Measurements from ENCODE around the gene SHC1. TPM values are rescaled to one million over a fixed set of nuclear protein-coding genes. Genes with fewer than 3 reads are reported as not detected.

SHC1 gene
- total RNA-seq, 1 experiment from 2014 or later, result 199 TPM

DNA sequence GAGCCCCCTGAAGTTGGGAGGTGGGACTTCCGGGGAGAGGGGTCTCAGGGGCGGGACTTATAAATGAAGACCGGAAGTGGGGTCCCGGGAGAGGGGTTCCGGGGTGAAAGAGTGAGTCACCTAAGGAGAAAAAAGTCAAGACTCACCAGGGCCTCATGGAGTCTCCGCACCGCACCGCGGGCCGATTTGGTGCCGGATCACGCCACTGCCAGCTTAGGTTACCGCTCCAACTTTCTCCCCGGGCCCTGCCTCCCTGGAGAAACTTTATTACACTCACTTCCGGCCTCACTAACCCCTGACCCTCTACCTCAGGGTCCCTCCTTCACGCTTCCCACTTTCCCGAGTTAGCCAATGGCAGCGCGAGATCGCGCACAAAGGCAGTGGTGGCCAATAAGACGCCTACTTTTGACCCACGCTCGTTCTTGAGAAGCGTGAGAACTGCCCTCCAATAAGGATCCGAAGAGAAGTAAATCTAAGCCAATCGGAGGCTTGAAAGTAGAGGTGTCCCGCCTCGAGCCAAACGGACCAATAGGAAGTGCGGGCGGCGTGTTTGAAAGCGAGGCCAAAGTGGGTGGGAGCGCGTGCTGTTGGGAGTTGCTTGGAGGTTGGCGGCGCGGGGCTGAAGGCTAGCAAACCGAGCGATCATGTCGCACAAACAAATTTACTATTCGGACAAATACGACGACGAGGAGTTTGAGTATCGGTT, 3.7 kb upstream of the SHC1 start, which contains the start of gene CKS1B (continued):
- TF ChIP-seq, protein P1, sequence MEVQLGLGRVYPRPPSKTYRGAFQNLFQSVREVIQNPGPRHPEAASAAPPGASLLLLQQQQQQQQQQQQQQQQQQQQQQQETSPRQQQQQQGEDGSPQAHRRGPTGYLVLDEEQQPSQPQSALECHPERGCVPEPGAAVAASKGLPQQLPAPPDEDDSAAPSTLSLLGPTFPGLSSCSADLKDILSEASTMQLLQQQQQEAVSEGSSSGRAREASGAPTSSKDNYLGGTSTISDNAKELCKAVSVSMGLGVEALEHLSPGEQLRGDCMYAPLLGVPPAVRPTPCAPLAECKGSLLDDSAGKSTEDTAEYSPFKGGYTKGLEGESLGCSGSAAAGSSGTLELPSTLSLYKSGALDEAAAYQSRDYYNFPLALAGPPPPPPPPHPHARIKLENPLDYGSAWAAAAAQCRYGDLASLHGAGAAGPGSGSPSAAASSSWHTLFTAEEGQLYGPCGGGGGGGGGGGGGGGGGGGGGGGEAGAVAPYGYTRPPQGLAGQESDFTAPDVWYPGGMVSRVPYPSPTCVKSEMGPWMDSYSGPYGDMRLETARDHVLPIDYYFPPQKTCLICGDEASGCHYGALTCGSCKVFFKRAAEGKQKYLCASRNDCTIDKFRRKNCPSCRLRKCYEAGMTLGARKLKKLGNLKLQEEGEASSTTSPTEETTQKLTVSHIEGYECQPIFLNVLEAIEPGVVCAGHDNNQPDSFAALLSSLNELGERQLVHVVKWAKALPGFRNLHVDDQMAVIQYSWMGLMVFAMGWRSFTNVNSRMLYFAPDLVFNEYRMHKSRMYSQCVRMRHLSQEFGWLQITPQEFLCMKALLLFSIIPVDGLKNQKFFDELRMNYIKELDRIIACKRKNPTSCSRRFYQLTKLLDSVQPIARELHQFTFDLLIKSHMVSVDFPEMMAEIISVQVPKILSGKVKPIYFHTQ (CRISPR knock-in tag; IDR thresholded peaks at IDR 0.05), result no peak
- TF ChIP-seq ZNF416 (CRISPR knock-in tag; IDR thresholded peaks at IDR 0.05), result no peak

DNA sequence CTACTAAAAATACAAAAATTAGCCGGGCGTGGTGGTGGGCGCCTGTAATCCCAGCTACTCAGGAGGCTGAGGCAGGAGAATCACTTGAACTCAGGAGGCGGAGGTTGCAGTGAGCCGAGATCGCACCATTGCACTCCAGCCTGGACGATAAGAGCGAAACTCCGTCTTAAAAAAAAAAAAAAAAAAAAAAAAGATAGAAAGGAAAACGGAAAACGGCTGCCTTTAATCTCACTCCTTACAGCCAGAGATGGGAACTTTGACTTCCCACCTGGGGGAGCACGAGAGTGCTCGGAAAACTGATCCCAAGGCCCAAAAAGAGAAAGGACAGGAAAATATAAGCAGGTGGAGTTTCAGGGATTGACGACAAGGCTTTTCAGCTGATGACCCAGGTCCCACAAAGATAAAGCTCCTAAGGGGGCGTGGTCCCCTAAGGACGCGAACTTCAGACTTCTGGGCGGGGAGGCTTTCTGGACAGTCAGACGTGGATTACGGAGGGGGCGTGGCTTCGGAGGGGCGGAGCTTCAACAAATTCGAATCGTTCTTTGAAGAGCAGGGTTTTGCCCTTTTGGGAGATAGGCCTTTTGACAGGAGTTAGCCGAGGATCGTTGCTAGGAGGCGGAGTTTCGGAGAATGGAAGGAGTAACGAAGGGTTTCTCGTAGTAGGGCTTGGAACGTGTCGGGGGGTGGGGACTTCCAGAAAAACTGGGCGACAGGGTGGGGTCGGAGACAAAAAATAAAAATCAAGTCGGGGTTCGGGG, 3.0 kb upstream of the SHC1 start:
- ChIA-PET POLR2A (interaction anchor here (0.7 to 7.3 kb wide), 19 partner anchors 9 to 338 kb away, joined by 3 to 176 read pairs (median 5); partner anchors contain the start of genes FLAD1, KCNN3, KRTCAP2 and LENEP), CTCF (interaction anchor here (0.7 to 8.3 kb wide), 15 partner anchors 9 to 362 kb away, joined by 3 to 176 read pairs (median 5); partner anchors contain the start of genes EFNA4, FLAD1, KCNN3 and LENEP)
- DNase-seq (ENCODE audit: low spot score) (peak; percentile 100), ATAC-seq (peak; percentile 1)
- H3K4me3 Mint-ChIP-seq, result no peak overlapping the region
- no peaks in the 10 kb centered on the region for H3K27me3 Mint-ChIP-seq (ENCODE audit: low read depth)
- no peak overlapping the region for H3K27ac Mint-ChIP-seq
- H3K36me3 Mint-ChIP-seq, result peaks cover 9% of the 10 kb centered on the region
- peaks cover 35% of the 10 kb centered on the region for H3K4me1 Mint-ChIP-seq
- TF ChIP-seq, protein P2, sequence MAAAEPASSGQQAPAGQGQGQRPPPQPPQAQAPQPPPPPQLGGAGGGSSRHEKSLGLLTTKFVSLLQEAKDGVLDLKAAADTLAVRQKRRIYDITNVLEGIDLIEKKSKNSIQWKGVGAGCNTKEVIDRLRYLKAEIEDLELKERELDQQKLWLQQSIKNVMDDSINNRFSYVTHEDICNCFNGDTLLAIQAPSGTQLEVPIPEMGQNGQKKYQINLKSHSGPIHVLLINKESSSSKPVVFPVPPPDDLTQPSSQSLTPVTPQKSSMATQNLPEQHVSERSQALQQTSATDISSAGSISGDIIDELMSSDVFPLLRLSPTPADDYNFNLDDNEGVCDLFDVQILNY (CRISPR knock-in tag; IDR thresholded peaks at IDR 0.05), result peak; percentile 7; the same call in 1 of the 2 replicates
- TF ChIP-seq KAT7 (CRISPR knock-in tag; IDR thresholded peaks at IDR 0.05; ENCODE audit: borderline replicate concordance), result no peak
- TF ChIP-seq, protein P3, sequence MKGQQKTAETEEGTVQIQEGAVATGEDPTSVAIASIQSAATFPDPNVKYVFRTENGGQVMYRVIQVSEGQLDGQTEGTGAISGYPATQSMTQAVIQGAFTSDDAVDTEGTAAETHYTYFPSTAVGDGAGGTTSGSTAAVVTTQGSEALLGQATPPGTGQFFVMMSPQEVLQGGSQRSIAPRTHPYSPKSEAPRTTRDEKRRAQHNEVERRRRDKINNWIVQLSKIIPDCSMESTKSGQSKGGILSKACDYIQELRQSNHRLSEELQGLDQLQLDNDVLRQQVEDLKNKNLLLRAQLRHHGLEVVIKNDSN (CRISPR knock-in tag; IDR thresholded peaks at IDR 0.05), result 0 out of 2 replicates have a peak, but pooled peaks have one; percentile 13
- no peaks in the 10 kb centered on the region for H3K9me3 Mint-ChIP-seq

DNA sequence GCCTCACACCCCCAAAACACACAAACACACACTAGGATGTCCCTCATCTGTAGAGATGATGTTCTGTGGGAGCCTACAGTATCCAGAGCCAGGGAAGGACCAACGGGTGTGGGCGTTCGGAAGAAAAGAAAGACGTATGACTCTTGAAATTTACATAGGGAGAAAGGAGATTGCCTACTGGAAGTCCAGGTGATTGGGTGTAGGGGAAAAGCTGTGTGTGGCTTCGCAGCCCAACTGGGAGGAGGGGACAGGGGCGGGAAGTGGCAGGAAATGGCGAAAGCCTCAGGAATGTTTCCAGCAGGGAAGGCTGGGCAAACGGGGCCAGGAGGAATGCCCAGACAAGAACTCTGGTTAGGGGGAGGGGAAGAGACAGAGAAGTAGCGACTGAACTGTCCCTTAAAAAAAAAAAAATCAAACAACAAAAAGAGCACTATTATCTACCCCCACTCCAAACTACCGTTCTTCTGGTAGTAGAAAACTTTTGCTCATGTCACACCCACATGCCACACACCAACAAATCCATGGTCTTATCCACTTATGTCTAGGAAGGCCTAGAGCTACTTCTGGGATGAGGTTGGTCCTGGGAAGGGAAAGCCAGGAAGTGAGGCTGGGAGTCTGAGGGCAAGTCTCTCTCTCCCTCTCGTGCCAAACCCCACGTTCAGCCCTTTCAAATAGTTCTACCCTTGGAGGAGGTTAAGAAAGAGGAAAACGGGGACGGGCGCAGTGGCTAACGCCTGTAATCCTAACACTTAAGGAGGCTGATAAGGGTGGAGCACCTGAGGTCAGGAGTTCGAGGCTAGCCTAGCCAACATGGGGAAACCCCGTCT, 2.2 kb upstream of the SHC1 start:
- DNase-seq (ENCODE audit: low spot score) (peak; percentile 91), ATAC-seq (peak; percentile 25)
- no peaks in the 10 kb centered on the region for H3K27me3 Mint-ChIP-seq (ENCODE audit: low read depth)
- H3K4me3 Mint-ChIP-seq, result no peak overlapping the region
- H3K36me3 Mint-ChIP-seq, result peaks cover 8% of the 10 kb centered on the region
- H3K9me3 Mint-ChIP-seq, result no peaks in the 10 kb centered on the region
- H3K4me1 Mint-ChIP-seq, result peaks cover 42% of the 10 kb centered on the region
- H3K27ac Mint-ChIP-seq, result no peak overlapping the region
- ChIA-PET POLR2A (interaction anchor here (0.5 to 7.3 kb wide), 18 partner anchors 8 to 339 kb away, joined by 3 to 176 read pairs (median 4); partner anchors contain the start of genes FLAD1, KCNN3, KRTCAP2 and LENEP), CTCF (interaction anchor here (0.7 to 8.3 kb wide), 17 partner anchors 10 to 361 kb away, joined by 3 to 176 read pairs (median 6); partner anchors contain the start of genes ADAM15, EFNA4, FLAD1 and KCNN3)
- TF ChIP-seq, protein P4, sequence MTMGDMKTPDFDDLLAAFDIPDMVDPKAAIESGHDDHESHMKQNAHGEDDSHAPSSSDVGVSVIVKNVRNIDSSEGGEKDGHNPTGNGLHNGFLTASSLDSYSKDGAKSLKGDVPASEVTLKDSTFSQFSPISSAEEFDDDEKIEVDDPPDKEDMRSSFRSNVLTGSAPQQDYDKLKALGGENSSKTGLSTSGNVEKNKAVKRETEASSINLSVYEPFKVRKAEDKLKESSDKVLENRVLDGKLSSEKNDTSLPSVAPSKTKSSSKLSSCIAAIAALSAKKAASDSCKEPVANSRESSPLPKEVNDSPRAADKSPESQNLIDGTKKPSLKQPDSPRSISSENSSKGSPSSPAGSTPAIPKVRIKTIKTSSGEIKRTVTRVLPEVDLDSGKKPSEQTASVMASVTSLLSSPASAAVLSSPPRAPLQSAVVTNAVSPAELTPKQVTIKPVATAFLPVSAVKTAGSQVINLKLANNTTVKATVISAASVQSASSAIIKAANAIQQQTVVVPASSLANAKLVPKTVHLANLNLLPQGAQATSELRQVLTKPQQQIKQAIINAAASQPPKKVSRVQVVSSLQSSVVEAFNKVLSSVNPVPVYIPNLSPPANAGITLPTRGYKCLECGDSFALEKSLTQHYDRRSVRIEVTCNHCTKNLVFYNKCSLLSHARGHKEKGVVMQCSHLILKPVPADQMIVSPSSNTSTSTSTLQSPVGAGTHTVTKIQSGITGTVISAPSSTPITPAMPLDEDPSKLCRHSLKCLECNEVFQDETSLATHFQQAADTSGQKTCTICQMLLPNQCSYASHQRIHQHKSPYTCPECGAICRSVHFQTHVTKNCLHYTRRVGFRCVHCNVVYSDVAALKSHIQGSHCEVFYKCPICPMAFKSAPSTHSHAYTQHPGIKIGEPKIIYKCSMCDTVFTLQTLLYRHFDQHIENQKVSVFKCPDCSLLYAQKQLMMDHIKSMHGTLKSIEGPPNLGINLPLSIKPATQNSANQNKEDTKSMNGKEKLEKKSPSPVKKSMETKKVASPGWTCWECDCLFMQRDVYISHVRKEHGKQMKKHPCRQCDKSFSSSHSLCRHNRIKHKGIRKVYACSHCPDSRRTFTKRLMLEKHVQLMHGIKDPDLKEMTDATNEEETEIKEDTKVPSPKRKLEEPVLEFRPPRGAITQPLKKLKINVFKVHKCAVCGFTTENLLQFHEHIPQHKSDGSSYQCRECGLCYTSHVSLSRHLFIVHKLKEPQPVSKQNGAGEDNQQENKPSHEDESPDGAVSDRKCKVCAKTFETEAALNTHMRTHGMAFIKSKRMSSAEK (CRISPR knock-in tag; IDR thresholded peaks at IDR 0.05; ENCODE audit: borderline replicate concordance), result no peak
- TF ChIP-seq, protein P5, sequence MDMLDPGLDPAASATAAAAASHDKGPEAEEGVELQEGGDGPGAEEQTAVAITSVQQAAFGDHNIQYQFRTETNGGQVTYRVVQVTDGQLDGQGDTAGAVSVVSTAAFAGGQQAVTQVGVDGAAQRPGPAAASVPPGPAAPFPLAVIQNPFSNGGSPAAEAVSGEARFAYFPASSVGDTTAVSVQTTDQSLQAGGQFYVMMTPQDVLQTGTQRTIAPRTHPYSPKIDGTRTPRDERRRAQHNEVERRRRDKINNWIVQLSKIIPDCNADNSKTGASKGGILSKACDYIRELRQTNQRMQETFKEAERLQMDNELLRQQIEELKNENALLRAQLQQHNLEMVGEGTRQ (CRISPR knock-in tag; IDR thresholded peaks at IDR 0.05), result no peak
- no peak for TF ChIP-seq CREM (CRISPR knock-in tag; IDR thresholded peaks at IDR 0.05)
- TF ChIP-seq, protein P6, sequence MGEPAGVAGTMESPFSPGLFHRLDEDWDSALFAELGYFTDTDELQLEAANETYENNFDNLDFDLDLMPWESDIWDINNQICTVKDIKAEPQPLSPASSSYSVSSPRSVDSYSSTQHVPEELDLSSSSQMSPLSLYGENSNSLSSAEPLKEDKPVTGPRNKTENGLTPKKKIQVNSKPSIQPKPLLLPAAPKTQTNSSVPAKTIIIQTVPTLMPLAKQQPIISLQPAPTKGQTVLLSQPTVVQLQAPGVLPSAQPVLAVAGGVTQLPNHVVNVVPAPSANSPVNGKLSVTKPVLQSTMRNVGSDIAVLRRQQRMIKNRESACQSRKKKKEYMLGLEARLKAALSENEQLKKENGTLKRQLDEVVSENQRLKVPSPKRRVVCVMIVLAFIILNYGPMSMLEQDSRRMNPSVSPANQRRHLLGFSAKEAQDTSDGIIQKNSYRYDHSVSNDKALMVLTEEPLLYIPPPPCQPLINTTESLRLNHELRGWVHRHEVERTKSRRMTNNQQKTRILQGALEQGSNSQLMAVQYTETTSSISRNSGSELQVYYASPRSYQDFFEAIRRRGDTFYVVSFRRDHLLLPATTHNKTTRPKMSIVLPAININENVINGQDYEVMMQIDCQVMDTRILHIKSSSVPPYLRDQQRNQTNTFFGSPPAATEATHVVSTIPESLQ (CRISPR knock-in tag; IDR thresholded peaks at IDR 0.05), result no peak
- TF ChIP-seq CBFB (CRISPR knock-in tag; IDR thresholded peaks at IDR 0.05; ENCODE audit: low read depth), result no peak
- TF ChIP-seq ELF4 (CRISPR knock-in tag; IDR thresholded peaks at IDR 0.05; ENCODE audit: low read depth), result no peak
- TF ChIP-seq, protein P7, sequence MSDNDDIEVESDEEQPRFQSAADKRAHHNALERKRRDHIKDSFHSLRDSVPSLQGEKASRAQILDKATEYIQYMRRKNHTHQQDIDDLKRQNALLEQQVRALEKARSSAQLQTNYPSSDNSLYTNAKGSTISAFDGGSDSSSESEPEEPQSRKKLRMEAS (CRISPR knock-in tag; IDR thresholded peaks at IDR 0.05), result no peak
- no peak for TF ChIP-seq NR3C1 (CRISPR knock-in tag; conservative IDR thresholded peaks at IDR 0.05; ENCODE audit: low read depth)
- no peak for TF ChIP-seq MXD4 (CRISPR knock-in tag; IDR thresholded peaks at IDR 0.05; ENCODE audit: borderline replicate concordance)
